DND-41 (cell line): ENCODE data around the gene NKAIN2.

ENCODE experiments used
- EZH2 ChIP-seq: IDR thresholded peaks from 3 replicates; pipeline ENCODE4 v1.6.1; 2012; ENCODE audit warnings: borderline replicate concordance, low read depth, mild to moderate bottlenecking, moderate library complexity, low read length, inconsistent platforms; ENCODE audit not compliant: severe bottlenecking
- TF ChIP-seq, protein P1 (sequence below): IDR thresholded peaks from 2 replicates; pipeline ENCODE4 v1.5.1; 2012; ENCODE audit warnings: borderline replicate concordance, low read length, moderate library complexity, mild to moderate bottlenecking; ENCODE audit not compliant: poor library complexity, severe bottlenecking; ENCODE audit errors: extremely low read depth

GRCh38 chr6:124557873-124558272 lies 754.2 kb downstream of the NKAIN2 start:
- TF ChIP-seq, protein P1, sequence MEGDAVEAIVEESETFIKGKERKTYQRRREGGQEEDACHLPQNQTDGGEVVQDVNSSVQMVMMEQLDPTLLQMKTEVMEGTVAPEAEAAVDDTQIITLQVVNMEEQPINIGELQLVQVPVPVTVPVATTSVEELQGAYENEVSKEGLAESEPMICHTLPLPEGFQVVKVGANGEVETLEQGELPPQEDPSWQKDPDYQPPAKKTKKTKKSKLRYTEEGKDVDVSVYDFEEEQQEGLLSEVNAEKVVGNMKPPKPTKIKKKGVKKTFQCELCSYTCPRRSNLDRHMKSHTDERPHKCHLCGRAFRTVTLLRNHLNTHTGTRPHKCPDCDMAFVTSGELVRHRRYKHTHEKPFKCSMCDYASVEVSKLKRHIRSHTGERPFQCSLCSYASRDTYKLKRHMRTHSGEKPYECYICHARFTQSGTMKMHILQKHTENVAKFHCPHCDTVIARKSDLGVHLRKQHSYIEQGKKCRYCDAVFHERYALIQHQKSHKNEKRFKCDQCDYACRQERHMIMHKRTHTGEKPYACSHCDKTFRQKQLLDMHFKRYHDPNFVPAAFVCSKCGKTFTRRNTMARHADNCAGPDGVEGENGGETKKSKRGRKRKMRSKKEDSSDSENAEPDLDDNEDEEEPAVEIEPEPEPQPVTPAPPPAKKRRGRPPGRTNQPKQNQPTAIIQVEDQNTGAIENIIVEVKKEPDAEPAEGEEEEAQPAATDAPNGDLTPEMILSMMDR = no peak
- TF ChIP-seq EZH2 = no peak
